GM18951 (cell line): ENCODE results near the gene EIF6.
"Not testable (repeated sequence)": the region's sequence is repeated elsewhere in the genome, so short reads cannot be mapped to it uniquely, and the experiment has no call there.

ENCODE experiments used
- POLR2A ChIP-seq: IDR thresholded peaks from 4 replicates; pipeline ENCODE4 v1.6.1; 2011; ENCODE audit warnings: mild to moderate bottlenecking; ENCODE audit not compliant: insufficient read length, insufficient read depth; ENCODE audit errors: extremely low read depth
- in situ Hi-C: fragments of 300-500 bp; cut with MboI; formaldehyde crosslinking; loops from one replicate; pipeline ENCODE4 v1.12.0; 2022; ENCODE audit warnings: low sequenced_read_pairs, mixed read lengths, inconsistent platforms; ENCODE audit not compliant: unreplicated experiment

EIF6 gene

DNA sequence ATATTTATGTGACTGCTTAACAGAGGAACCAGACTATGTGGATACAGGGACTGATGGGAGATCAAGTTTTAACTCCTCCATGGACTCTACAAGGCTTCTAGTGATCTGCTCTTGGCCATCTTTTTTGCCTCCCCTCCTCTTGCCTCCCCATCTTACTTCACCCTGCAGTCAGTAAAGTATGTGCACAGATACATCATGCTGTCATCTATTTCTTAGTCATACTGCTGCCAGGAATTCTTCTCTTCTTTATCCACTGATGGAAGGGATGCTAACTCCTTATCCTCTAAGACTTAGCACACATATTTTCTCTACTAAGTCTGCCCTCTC, 35.3 kb upstream of the EIF6 start:
- in situ Hi-C loops = no loop called here
- TF ChIP-seq POLR2A = no peak

- no peak for TF ChIP-seq POLR2A
- in situ Hi-C loops = no loop called here
Observed at GRCh38 chr20:35319192-35319870, 34.8 kb upstream of the EIF6 start.

GRCh38 chr20:35318502-35319157, 34.1 kb upstream of the EIF6 start:
- in situ Hi-C loops = no loop called here
- no peak for TF ChIP-seq POLR2A

DNA sequence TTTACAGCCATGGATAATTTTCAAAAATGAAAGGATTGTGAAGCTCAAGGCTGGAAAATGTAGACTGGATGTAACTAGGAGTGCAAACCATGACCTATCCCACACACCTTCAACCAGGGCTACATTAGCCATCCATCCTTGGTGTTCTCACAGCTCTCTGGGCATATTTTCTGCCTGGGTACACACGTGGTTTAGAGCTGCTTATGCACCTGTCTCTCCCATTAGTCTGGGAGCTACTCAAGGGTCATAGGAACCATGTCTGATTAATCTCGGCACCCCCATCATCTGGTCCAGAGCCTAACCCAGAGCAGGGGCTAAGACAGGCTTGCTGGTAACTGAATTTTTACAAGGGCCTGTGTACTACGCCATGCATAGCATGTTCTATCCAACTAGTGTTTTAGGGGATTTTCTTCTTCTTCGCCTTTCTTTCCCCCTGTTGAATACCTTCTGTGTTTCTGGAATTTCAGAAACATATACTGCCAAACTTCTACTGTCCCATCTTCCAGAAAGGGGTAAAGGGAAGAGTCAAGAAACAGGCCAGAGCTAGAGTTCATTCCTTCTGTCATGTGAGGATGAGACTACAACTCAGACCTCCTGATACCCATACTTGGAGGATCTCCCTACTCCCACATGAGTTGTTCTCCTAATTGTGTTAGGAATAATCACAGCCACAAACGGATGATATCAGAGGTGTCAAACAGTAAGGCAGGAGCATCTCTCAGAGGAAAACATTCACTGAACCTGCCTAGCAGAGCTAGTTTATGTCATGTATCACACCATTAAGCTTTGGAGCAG, 33.0 kb upstream of the EIF6 start:
- no peak for TF ChIP-seq POLR2A
- in situ Hi-C loops = no loop called here

DNA sequence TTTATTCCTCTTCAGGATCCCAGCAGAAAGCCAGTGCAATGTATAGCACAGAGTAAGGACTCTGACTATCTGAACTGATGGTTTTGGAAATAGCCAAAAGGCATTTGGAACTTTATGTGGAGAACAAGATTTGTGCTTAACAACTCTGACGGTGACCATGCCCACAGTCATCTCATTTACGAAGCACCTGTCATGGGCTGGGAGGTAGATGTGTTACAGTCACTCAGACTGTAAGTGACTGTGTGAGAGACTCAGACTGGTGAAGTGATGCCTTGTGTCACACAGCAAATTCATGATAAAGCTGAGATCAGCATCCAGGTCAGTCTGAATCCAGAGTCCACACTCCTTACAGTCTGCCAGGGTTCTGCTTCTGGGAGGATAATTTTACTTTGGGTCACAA, 31.5 kb upstream of the EIF6 start:
- in situ Hi-C loops = no loop called here
- TF ChIP-seq POLR2A = no peak

DNA sequence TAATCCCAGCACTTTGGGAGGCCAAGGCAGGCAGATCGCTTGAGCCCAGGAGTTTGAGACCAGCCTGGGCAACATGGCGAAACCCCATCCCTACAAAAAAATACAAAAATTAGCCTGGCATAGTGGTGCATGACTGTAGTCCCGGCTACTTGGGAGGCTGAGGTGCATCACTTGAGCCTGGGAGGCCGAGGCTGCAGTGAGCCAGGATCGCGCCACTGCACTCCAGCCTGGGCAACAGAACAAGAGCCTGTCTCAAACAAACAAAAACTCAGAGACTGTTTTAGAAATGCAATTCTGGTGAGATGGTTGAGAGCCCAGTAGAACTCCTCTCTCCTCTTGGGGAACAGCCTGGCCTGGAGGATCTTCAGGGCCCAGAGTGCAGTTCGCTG, 31.1 kb upstream of the EIF6 start:
- in situ Hi-C loops = not testable (repeated sequence)

- no peak for TF ChIP-seq POLR2A
- in situ Hi-C loops = no loop called here
Observed at GRCh38 chr20:35314816-35315631, 30.5 kb upstream of the EIF6 start.

DNA sequence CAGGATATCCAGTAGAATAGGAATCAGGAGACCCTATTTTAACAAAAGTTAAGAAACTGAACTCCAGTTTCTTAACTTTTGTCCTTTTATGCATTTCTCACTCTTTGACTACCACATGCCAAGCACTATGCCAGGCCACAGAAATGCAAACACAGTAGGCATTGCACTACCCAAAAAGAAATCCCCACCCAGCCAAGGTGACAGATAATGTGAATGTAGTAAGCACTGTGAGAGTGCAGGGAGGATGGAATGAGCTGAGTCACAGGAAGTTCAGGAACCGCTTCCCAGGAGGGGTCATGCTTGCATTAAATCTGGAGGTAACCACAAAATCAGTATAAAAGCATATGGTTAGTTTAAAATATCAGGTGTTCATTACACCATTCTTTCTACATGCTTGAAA, 27.7 kb upstream of the EIF6 start:
- no peak for TF ChIP-seq POLR2A
- in situ Hi-C loops = no loop called here

DNA sequence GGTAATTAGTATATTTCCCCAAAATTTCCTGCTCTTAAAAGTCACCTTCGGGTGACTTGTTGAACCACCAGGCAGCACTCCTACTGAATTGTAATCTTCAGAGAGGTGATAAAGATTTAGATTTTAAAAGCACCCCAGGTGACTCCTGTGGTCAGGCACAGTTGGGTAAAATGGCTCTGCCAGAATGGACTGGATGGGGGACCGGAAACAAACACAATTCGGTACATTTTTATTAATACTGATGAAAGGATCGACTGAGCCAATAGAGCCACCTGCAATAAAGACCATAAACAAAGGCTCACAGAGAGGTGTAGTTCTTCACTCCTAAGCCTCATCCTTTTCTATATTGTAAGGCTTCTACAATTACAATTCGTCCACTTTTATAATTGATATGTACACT, 27.2 kb upstream of the EIF6 start:
- in situ Hi-C loops = no loop called here
- TF ChIP-seq POLR2A = no peak

DNA sequence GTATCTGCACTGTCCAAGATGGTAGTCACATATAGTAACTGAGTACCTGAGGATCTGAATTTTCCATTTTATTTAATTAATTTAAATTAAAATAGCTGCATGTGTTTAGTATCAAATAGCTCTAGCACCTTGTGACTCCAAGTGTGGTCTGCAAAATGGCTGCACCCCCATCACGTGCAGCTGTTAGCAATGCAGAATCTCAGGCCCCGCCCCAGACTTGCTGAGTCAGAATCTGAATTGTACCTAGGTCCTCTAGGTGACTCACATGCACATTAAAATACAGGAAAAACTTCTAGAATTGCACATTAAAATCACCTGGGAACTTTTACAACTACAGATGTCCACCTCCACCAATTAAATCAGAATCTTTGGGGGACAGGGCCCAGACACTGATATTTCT, 26.8 kb upstream of the EIF6 start:
- in situ Hi-C loops = no loop called here
- TF ChIP-seq POLR2A = no peak

- no peak for TF ChIP-seq POLR2A
- in situ Hi-C loops = loop anchor here (10.0 kb wide), 1 partner anchor 137 kb away; no protein-coding TSS in a partner anchor
Observed at GRCh38 chr20:35307666-35308653, 23.4 kb upstream of the EIF6 start.

DNA sequence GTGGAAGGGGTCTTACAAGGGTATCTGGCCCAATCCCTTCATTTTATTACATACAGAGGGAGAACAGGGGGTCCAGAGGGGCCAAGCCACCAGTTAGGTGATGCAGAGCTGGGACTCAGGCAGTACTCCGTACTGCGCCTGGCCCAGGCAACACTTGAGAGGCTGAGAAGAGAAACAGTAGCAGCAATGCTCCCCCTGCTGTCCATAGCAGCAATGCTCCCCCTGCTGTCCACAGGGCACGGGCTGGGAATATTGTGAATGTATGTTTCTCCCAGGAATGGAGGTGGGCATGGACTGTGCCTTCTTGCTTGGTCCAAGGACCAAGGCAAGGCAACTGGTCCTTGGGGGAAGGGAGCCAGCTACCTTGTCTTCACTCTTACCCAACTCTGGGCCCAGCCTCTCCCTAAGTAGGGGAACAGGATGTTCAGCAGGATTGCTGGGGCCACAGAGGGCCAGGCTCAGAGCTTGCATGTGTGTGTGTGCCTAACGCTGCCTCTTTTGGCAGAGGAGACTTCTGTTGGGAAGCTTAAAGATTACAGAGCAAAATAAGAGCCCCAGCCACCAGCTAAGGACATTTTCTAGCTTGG, 22.5 kb upstream of the EIF6 start:
- no peak for TF ChIP-seq POLR2A
- in situ Hi-C loops = loop anchor here (10.0 kb wide), 1 partner anchor 138 kb away; no protein-coding TSS in a partner anchor
